PC-9 (cell line): ENCODE data around the gene MYADM.

Source experiments
- EZH2 ChIP-seq: fragments of 200-600 bp; sonication (generic); IDR thresholded peaks from 2 replicates; pipeline ENCODE4 v1.8.0; 2017; ENCODE audit warnings: antibody characterized with exemption, low read depth
- TF ChIP-seq, protein P1 (sequence below): fragments of 200-600 bp; sonication (generic); conservative IDR thresholded peaks from 2 replicates; pipeline ENCODE4 v1.6.1; 2017; ENCODE audit warnings: mixed run types, antibody characterized with exemption, mild to moderate bottlenecking, moderate library complexity

DNA sequence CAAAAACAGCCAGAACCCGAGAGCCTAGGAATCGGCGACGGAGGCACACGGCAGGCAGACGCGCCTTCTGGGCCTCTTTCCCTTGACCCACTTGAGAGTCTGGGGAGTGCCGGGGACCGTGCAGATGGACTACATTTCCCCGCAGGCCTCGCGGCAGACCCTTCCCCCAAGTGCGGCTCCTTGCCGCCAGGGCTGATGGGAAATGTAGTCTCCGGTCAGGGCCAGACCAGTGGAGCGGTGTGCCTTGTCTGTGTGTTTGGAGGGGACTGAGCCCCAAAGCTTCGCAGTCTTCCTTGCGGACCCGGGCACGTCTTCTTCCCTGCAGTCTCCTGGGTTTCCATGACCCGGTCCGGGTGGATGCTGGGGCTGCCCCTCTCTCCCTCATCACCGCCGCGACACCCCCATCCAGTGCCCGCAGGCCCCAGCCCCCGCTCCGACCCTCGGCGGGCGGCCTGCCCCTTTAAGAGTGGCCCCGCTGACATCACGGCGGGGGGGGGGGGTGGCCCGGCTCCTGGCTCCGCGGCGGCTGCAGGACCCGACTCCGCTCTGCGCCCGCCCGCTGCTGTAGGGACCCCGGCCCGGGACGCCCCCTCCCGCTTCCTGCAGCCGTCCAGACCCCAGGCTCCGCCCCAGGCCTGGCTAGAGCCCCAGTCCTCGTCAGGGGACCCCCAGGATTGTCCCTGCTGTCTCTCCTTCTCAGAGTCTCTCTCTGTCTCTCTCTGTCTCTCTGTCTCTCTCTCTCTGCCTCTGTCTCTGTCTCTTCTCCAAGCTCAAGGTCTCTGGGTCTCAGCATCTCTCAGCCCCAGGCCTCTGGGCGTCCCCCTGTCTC, 40.6 kb downstream of the MYADM start:
- TF ChIP-seq, protein P1, sequence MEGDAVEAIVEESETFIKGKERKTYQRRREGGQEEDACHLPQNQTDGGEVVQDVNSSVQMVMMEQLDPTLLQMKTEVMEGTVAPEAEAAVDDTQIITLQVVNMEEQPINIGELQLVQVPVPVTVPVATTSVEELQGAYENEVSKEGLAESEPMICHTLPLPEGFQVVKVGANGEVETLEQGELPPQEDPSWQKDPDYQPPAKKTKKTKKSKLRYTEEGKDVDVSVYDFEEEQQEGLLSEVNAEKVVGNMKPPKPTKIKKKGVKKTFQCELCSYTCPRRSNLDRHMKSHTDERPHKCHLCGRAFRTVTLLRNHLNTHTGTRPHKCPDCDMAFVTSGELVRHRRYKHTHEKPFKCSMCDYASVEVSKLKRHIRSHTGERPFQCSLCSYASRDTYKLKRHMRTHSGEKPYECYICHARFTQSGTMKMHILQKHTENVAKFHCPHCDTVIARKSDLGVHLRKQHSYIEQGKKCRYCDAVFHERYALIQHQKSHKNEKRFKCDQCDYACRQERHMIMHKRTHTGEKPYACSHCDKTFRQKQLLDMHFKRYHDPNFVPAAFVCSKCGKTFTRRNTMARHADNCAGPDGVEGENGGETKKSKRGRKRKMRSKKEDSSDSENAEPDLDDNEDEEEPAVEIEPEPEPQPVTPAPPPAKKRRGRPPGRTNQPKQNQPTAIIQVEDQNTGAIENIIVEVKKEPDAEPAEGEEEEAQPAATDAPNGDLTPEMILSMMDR = no peak
- TF ChIP-seq EZH2 = no peak
